ENCODE data around the gene CKB. TPM values are rescaled to one million over a fixed set of nuclear protein-coding genes. Genes with fewer than 3 reads are reported as not detected.

The CKB gene
- polyA plus RNA-seq, 2 of the 4 experiments (the other 2 are of a cell fraction) = 52.3 to 79.8 TPM

DNA sequence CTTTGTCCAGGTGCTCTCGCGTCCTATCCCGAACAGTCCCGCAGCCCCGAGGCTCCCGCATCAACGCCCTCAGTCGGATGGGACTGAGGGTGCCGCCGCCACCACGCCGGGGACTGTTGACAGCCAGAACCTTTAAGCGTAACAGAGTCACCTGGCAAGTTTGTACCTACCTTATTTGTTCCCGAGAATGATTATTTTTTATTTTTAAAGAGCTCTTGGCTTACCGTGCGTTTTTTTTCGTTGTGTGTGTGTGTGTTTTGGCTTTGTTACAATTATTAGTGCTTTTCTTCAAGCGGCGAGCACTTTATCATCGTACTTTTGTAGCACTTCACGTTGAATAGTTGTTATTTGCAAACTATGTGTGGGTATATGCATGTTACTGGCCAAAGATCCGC is 40.6 kb upstream of the CKB start:
- CTCF ChIA-PET = interaction anchor here (3.9 kb wide), 1 partner anchor 13 kb away, joined by 19 read pairs; no protein-coding TSS in a partner anchor
- POLR2A ChIA-PET = no interaction called here
- no peak for ATAC-seq
- H3K4me1 ChIP-seq = peaks cover 33% of the 10 kb centered on the region
- no peak for FAIRE-seq
- WGBS (ENCODE audit: missing lambda C conversion rate) = 2% methylated on average over 22 of the region's 22 CpGs
- H3K9me3 ChIP-seq = no peaks in the 10 kb centered on the region
- no peak for DNase-seq (ENCODE audit: low read depth in 1 of 2, low spot score in 1 of 2)
- H3K4me3 ChIP-seq = peak overlapping the region; percentile 99
- H3K27ac ChIP-seq = peak overlapping the region; percentile 95 to 98
- TF ChIP-seq EHF (CRISPR knock-in tag; IDR thresholded peaks at IDR 0.05) (no peak), CHD2 (IDR thresholded peaks at IDR 0.05; ENCODE audit: low read length, partially characterized antibody) (no peak), CBX2 (IDR thresholded peaks at IDR 0.05; ENCODE audit: borderline replicate concordance, low read depth) (no peak), HOXB13 (CRISPR knock-in tag; IDR thresholded peaks at IDR 0.05; ENCODE audit: low read depth) (no peak), RCOR1 (IDR thresholded peaks at IDR 0.05; ENCODE audit: low read depth, low read length) (no peak), SREBF2 (IDR thresholded peaks at IDR 0.05) (no peak), ZSCAN20 (CRISPR knock-in tag; IDR thresholded peaks at IDR 0.05) (no peak), ZC3H11A (IDR thresholded peaks at IDR 0.05) (no peak), RAD21 (conservative IDR thresholded peaks at IDR 0.05 in 1 of 2, IDR thresholded peaks at IDR 0.05 in 1 of 2) (no peak), FOSB (CRISPR knock-in tag; IDR thresholded peaks at IDR 0.05) (no peak), KDM5A (IDR thresholded peaks at IDR 0.05) (no peak), PHF8 (IDR thresholded peaks at IDR 0.05; ENCODE audit: borderline replicate concordance, low read depth) (no peak; the same call in none of the 2 replicates)
- TF ChIP-seq, protein P1, sequence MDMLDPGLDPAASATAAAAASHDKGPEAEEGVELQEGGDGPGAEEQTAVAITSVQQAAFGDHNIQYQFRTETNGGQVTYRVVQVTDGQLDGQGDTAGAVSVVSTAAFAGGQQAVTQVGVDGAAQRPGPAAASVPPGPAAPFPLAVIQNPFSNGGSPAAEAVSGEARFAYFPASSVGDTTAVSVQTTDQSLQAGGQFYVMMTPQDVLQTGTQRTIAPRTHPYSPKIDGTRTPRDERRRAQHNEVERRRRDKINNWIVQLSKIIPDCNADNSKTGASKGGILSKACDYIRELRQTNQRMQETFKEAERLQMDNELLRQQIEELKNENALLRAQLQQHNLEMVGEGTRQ (IDR thresholded peaks at IDR 0.05) = no peak
- TF ChIP-seq, protein P2, sequence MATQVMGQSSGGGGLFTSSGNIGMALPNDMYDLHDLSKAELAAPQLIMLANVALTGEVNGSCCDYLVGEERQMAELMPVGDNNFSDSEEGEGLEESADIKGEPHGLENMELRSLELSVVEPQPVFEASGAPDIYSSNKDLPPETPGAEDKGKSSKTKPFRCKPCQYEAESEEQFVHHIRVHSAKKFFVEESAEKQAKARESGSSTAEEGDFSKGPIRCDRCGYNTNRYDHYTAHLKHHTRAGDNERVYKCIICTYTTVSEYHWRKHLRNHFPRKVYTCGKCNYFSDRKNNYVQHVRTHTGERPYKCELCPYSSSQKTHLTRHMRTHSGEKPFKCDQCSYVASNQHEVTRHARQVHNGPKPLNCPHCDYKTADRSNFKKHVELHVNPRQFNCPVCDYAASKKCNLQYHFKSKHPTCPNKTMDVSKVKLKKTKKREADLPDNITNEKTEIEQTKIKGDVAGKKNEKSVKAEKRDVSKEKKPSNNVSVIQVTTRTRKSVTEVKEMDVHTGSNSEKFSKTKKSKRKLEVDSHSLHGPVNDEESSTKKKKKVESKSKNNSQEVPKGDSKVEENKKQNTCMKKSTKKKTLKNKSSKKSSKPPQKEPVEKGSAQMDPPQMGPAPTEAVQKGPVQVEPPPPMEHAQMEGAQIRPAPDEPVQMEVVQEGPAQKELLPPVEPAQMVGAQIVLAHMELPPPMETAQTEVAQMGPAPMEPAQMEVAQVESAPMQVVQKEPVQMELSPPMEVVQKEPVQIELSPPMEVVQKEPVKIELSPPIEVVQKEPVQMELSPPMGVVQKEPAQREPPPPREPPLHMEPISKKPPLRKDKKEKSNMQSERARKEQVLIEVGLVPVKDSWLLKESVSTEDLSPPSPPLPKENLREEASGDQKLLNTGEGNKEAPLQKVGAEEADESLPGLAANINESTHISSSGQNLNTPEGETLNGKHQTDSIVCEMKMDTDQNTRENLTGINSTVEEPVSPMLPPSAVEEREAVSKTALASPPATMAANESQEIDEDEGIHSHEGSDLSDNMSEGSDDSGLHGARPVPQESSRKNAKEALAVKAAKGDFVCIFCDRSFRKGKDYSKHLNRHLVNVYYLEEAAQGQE (IDR thresholded peaks at IDR 0.05) = no peak
- peak overlapping the region; percentile 86 for H3K4me2 ChIP-seq

DNA sequence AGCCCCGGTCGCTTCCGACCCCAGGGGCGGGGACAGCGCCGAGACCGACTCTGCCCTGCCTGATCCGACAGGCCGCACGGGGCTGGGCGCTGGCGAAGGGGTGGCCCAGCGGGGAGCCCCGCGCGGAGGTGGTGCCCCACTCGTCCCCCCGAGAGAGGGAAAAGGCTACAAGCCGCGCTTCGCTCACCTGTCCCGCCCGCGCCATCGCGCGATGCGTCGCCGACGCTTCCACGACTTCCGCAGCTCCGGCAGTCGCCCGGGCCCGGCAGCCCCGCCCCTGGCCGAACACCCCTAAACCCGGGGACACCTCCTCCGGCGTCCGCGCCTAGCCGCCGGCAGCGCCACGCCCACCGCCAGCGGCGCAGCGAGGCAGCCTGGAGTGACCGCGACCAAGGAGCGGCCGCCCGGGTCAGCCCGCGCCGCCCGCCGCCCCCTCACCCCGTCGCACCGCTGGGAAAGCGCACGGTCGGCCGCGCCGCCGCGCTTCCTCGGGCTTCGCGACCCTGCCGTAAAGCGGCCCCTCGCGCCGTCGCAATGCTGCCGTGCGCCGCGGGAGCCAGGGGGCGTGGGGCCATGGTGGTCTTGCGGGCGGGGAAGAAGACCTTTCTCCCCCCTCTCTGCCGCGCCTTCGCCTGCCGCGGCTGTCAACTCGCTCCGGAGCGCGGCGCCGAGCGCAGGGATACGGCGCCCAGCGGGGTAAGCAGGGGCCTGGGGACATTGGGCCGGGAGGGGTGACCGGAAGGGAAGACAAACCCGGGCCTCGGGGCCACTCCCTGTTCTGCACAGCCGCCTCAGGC is 40.0 kb upstream of the CKB start, which contains the start of the genes BAG5 and COA8:
BAG5 (minus strand) TSS at position 229 of the 797 bp plus-strand sequence. CDS start 1,493 bp downstream, outside the sequence.
COA8 (plus strand) TSS at position 532 of the 797 bp plus-strand sequence; CDS start at position 574, 42 bp downstream.
- ChIA-PET POLR2A (interaction anchor here (0.8 to 2.0 kb wide), 2 partner anchors 10 to 34 kb away, joined by 3 to 10 read pairs; no protein-coding TSS in a partner anchor), CTCF (interaction anchor here (0.6 to 9.1 kb wide), 7 partner anchors 10 to 885 kb away, joined by 3 to 100 read pairs (median 3); no protein-coding TSS in a partner anchor)
- FAIRE-seq (no peak), DNase-seq (ENCODE audit: low read depth in 1 of 2, low spot score in 1 of 2) (peak; percentile 84 to 89), ATAC-seq (peak; percentile 88 to 89)
- peak within 1 kb of the TSS; percentile 95 to 98 for H3K27ac ChIP-seq
- peak within 1 kb of the TSS; percentile 98 for H3K4me2 ChIP-seq
- under 1% methylated on average over 29 of the region's 109 CpGs for WGBS (ENCODE audit: missing lambda C conversion rate)
- H3K4me1 ChIP-seq = peaks cover 37% of the 10 kb centered on the region
- H3K4me3 ChIP-seq = peak within 1 kb of the TSS; percentile 99
- no peaks in the 10 kb centered on the region for H3K9me3 ChIP-seq
- TF ChIP-seq MYC (IDR thresholded peaks at IDR 0.05; ENCODE audit: borderline replicate concordance, low read length) (no peak), TP53 (CRISPR knock-in tag; IDR thresholded peaks at IDR 0.05) (0 out of 2 replicates have a peak, but pooled peaks have one; percentile 29), NR3C1 (IDR thresholded peaks at IDR 0.05) (no peak), MAZ (IDR thresholded peaks at IDR 0.05; ENCODE audit: borderline replicate concordance, low read depth, low read length) (0 out of 2 replicates have a peak, but pooled peaks have one; percentile 51), POLR2A (IDR thresholded peaks at IDR 0.05; ENCODE audit: low read length) (peak; percentile 71), EP300 (IDR thresholded peaks at IDR 0.05) (no peak), RNF2 (IDR thresholded peaks at IDR 0.05; ENCODE audit: borderline replicate concordance, low read depth) (no peak), MAFK (IDR thresholded peaks at IDR 0.05; ENCODE audit: partially characterized antibody) (no peak)
- TF ChIP-seq, protein P3, sequence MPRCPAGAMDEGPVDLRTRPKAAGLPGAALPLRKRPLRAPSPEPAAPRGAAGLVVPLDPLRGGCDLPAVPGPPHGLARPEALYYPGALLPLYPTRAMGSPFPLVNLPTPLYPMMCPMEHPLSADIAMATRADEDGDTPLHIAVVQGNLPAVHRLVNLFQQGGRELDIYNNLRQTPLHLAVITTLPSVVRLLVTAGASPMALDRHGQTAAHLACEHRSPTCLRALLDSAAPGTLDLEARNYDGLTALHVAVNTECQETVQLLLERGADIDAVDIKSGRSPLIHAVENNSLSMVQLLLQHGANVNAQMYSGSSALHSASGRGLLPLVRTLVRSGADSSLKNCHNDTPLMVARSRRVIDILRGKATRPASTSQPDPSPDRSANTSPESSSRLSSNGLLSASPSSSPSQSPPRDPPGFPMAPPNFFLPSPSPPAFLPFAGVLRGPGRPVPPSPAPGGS (IDR thresholded peaks at IDR 0.05) = peak; percentile 41; the same call in 1 of the 3 replicates
- TF ChIP-seq, protein P4, sequence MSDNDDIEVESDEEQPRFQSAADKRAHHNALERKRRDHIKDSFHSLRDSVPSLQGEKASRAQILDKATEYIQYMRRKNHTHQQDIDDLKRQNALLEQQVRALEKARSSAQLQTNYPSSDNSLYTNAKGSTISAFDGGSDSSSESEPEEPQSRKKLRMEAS (IDR thresholded peaks at IDR 0.05) = peak; percentile 14; the same call in 1 of the 2 replicates
- TF ChIP-seq, protein P2 (IDR thresholded peaks at IDR 0.05) = peak; percentile 53
- TF ChIP-seq, protein P5, sequence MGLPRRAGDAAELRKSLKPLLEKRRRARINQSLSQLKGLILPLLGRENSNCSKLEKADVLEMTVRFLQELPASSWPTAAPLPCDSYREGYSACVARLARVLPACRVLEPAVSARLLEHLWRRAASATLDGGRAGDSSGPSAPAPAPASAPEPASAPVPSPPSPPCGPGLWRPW (IDR thresholded peaks at IDR 0.05) = no peak

All from A549 (cell line).